H1 (cell line): Measurements from ENCODE around the gene ANAPC10. TPM values are rescaled to one million over a fixed set of nuclear protein-coding genes. Genes with fewer than 3 reads are reported as not detected.

Experiments used
- CTCF ChIA-PET: fragments of 300-600 bp; sonication (Branson Sonifier 250); formaldehyde crosslinking; loops from one replicate; lab custom pipeline; 2021; ENCODE audit not compliant: partially characterized antibody; lab: Charles Lee
- POLR2A ChIA-PET: fragments of 300-600 bp; sonication (Branson Sonifier 250); formaldehyde crosslinking; loops from one replicate; lab custom pipeline; 2021; ENCODE audit warnings: inconsistent platforms; ENCODE audit not compliant: partially characterized antibody; lab: Charles Lee
- DNase-seq, 2 experiments: peaks; one replicate each; pipeline versions ENCODE4 v3.0.0 to v3.0.0-alpha.2; 2010 to 2022; ENCODE audit warnings: low spot score in 2 of 2, low read depth in 1 of 2, mixed read lengths in 1 of 2
- FAIRE-seq: peaks from 2 replicates; lab custom pipeline; 2011; peaks lifted over from hg19 to GRCh38; lab: Jason Lieb, UNC
- H2AFZ ChIP-seq: 2 replicates; pipeline ENCODE4 v1.8.1; 2012; ENCODE audit warnings: low read length, inconsistent platforms
- H2AK5ac ChIP-seq: 2 replicates; pipeline ENCODE4 v1.6.1; 2013; ENCODE audit warnings: low read depth, low read length
- H2BK120ac ChIP-seq: replicated peaks from 2 replicates; pipeline ENCODE3; 2013; ENCODE audit warnings: low read depth, low read length, inconsistent platforms
- H2BK12ac ChIP-seq: 2 replicates; pipeline ENCODE4 v1.6.1; 2013; ENCODE audit warnings: low read depth, low read length
- H2BK15ac ChIP-seq: 2 replicates; pipeline ENCODE4 v1.6.1; 2013; ENCODE audit warnings: low read length
- H2BK20ac ChIP-seq: 2 replicates; pipeline ENCODE4 v1.6.1; 2013; ENCODE audit warnings: low read length
- H2BK5ac ChIP-seq: 2 replicates; pipeline ENCODE4 v1.6.1; 2013; ENCODE audit warnings: low read depth, low read length
- H3K14ac ChIP-seq: 2 replicates; pipeline ENCODE4 v1.6.1; 2013; ENCODE audit warnings: inconsistent platforms; ENCODE audit not compliant: insufficient read length
- H3K18ac ChIP-seq: 2 replicates; pipeline ENCODE4 v1.6.1; 2013; ENCODE audit warnings: low read length; ENCODE audit errors: extremely low read depth
- H3K23ac ChIP-seq: 2 replicates; pipeline ENCODE4 v1.6.1; 2013; ENCODE audit warnings: inconsistent platforms; ENCODE audit not compliant: insufficient read length
- H3K23me2 ChIP-seq: 2 replicates; pipeline ENCODE4 v1.6.1; 2013; ENCODE audit warnings: low read depth, low read length
- H3K27ac ChIP-seq: 2 replicates; pipeline ENCODE4 v1.6.1; 2011; ENCODE audit warnings: low read depth, low read length, inconsistent platforms
- H3K27me3 ChIP-seq, 4 experiments: replicated peaks in 1 of 4; 1 replicate in 1 of 4; 2 replicates in 3 of 4; pipeline versions ENCODE4 v1.6.1 to v1.8.1; 2011 to 2013; ENCODE audit warnings: low read length in 3 of 4, mild to moderate bottlenecking in 3 of 4, inconsistent platforms in 2 of 4, mixed read lengths in 2 of 4, moderate library complexity in 1 of 4; ENCODE audit not compliant: control insufficient read depth in 3 of 4, insufficient read depth in 3 of 4; ENCODE audit errors: extremely low read depth in 1 of 4
- H3K36me3 ChIP-seq, 4 experiments: 2 replicates each; pipeline versions ENCODE4 v1.6.1 to v1.8.1; 2011 to 2013; ENCODE audit warnings: mild to moderate bottlenecking in 4 of 4, low read length in 3 of 4, moderate library complexity in 2 of 4, control low read depth in 1 of 4, inconsistent platforms in 1 of 4; ENCODE audit not compliant: insufficient read depth in 4 of 4, control insufficient read depth in 2 of 4
- H3K4ac ChIP-seq: replicated peaks from 2 replicates; pipeline ENCODE3; 2013; ENCODE audit warnings: low read length, low read depth, mixed read lengths, inconsistent platforms; ENCODE audit not compliant: insufficient read length
- H3K4me1 ChIP-seq, 4 experiments: replicated peaks in 1 of 4; 1 replicate in 1 of 4; 2 replicates in 3 of 4; pipeline versions ENCODE4 v1.6.1 to v1.8.1; 2011 to 2013; ENCODE audit warnings: low read length in 3 of 4, inconsistent platforms in 2 of 4, mixed read lengths in 1 of 4; ENCODE audit not compliant: insufficient read depth in 4 of 4, control insufficient read depth in 3 of 4
- H3K4me2 ChIP-seq, 2 experiments: 2 replicates each; pipeline versions ENCODE4 v1.6.1 to v1.8.1; 2011 to 2013; ENCODE audit warnings: low read depth in 2 of 2, low read length in 2 of 2, control low read depth in 1 of 2, inconsistent platforms in 1 of 2, mild to moderate bottlenecking in 1 of 2; ENCODE audit not compliant: insufficient read depth in 1 of 2
- H3K4me3 ChIP-seq, 4 experiments: fragments of 200-600, 300-600 bp in 1 of 4; sonication (generic), shearing (Covaris generic), sonication (Bioruptor Twin) in 1 of 4; 2 replicates each; pipeline versions ENCODE4 v1.5.1 to v1.8.1; 2011 to 2016; ENCODE audit warnings: low read length in 4 of 4, low read depth in 3 of 4, control low read depth in 2 of 4, inconsistent platforms in 2 of 4, mild to moderate bottlenecking in 2 of 4, mixed read lengths in 1 of 4, moderate library complexity in 1 of 4; ENCODE audit not compliant: insufficient read depth in 2 of 4; ENCODE audit errors: extremely low read depth in 1 of 4
- H3K56ac ChIP-seq: replicated peaks from 2 replicates; pipeline ENCODE3; 2013; ENCODE audit warnings: low read depth, mild to moderate bottlenecking, mixed read lengths, low read length, inconsistent platforms; ENCODE audit not compliant: insufficient read length
- H3K79me1 ChIP-seq: 2 replicates; pipeline ENCODE4 v1.6.1; 2013; ENCODE audit warnings: low read depth, low read length, control low read depth
- H3K79me2 ChIP-seq, 2 experiments: 2 replicates each; pipeline versions ENCODE4 v1.6.1 to v1.8.1; 2012 to 2013; ENCODE audit warnings: low read length in 2 of 2, mild to moderate bottlenecking in 2 of 2, inconsistent platforms in 1 of 2; ENCODE audit not compliant: insufficient read depth in 2 of 2, control insufficient read depth in 1 of 2
- H3K9ac ChIP-seq, 4 experiments: replicated peaks in 1 of 4; 1 replicate in 1 of 4; 2 replicates in 3 of 4; pipeline versions ENCODE4 v1.6.1 to v1.8.1; 2011 to 2013; ENCODE audit warnings: low read depth in 3 of 4, low read length in 3 of 4, control low read depth in 2 of 4, mild to moderate bottlenecking in 2 of 4, moderate library complexity in 2 of 4, inconsistent platforms in 1 of 4; ENCODE audit errors: extremely low read depth in 1 of 4
- H3K9me3 ChIP-seq, 2 experiments: 2 replicates each; pipeline versions ENCODE4 v1.6.1 to v1.8.1; 2012 to 2013; ENCODE audit warnings: mild to moderate bottlenecking in 2 of 2, moderate library complexity in 2 of 2, control low read depth in 1 of 2, inconsistent platforms in 1 of 2, low read depth in 1 of 2, low read length in 1 of 2, mixed read lengths in 1 of 2; ENCODE audit not compliant: insufficient read depth in 2 of 2
- H4K20me1 ChIP-seq, 2 experiments: replicated peaks in 1 of 2; 2 replicates each; pipeline versions ENCODE3 to v1.8.1; 2011 to 2013; ENCODE audit warnings: inconsistent platforms in 2 of 2, low read length in 2 of 2, mild to moderate bottlenecking in 1 of 2; ENCODE audit not compliant: insufficient read depth in 2 of 2, control insufficient read depth in 1 of 2
- H4K5ac ChIP-seq: 2 replicates; pipeline ENCODE4 v1.6.1; 2013; ENCODE audit warnings: low read length, low read depth, mixed read lengths, inconsistent platforms; ENCODE audit not compliant: insufficient read length
- H4K8ac ChIP-seq: 2 replicates; pipeline ENCODE4 v1.8.0; 2013; ENCODE audit warnings: mild to moderate bottlenecking, moderate library complexity, low read length, inconsistent platforms; ENCODE audit not compliant: insufficient read depth; ENCODE audit errors: extremely low read depth
- H4K91ac ChIP-seq: replicated peaks from 2 replicates; pipeline ENCODE3; 2013; ENCODE audit warnings: low read length, mixed read lengths, inconsistent platforms; ENCODE audit not compliant: insufficient read length
- CBX5 ChIP-seq: fragments of 300-800, 300-1000 bp; sonication (generic); IDR thresholded peaks from 2 replicates; pipeline ENCODE4 v1.7.1; 2016; ENCODE audit warnings: antibody characterized with exemption, low read length, low read depth
- CHD2 ChIP-seq: IDR thresholded peaks from 2 replicates; pipeline ENCODE4 v1.6.1; 2012; ENCODE audit warnings: low read length, improper control_type of control experiment
- EGR1 ChIP-seq: IDR thresholded peaks from 2 replicates; pipeline ENCODE4 v1.6.1; 2011; ENCODE audit warnings: low read depth, low read length, borderline replicate concordance
- JUN ChIP-seq: IDR thresholded peaks from 2 replicates; pipeline ENCODE4 v1.6.1; 2011; ENCODE audit warnings: low read depth, mild to moderate bottlenecking, improper control_type of control experiment, low read length
- POLR2AphosphoS5 ChIP-seq: IDR thresholded peaks from 2 replicates; pipeline ENCODE4 v1.6.1; 2011; ENCODE audit warnings: low read depth, low read length
- POU5F1 ChIP-seq: IDR thresholded peaks from 2 replicates; pipeline ENCODE4 v1.6.1; 2011; ENCODE audit warnings: low read depth, mild to moderate bottlenecking, low read length, moderate library complexity
- RXRA ChIP-seq: IDR thresholded peaks from 2 replicates; pipeline ENCODE4 v1.6.1; 2011; ENCODE audit warnings: low read depth, mild to moderate bottlenecking, low read length, moderate library complexity; ENCODE audit not compliant: insufficient read depth
- SAP30 ChIP-seq: fragments of 300-600 bp; sonication (generic); IDR thresholded peaks from 2 replicates; pipeline ENCODE4 v1.7.1; 2012; ENCODE audit warnings: low read length, moderate library complexity, mild to moderate bottlenecking, inconsistent platforms; ENCODE audit not compliant: insufficient read depth, insufficient replicate concordance
- SIRT6 ChIP-seq: IDR thresholded peaks from one replicate; pipeline ENCODE4 v1.7.1; 2012; ENCODE audit warnings: low read length, inconsistent platforms
- SIX5 ChIP-seq: IDR thresholded peaks from 2 replicates; pipeline ENCODE4 v1.6.1; 2011; ENCODE audit warnings: mild to moderate bottlenecking, low read depth, low read length
- SRF ChIP-seq: IDR thresholded peaks from 2 replicates; pipeline ENCODE4 v1.6.1; 2011; ENCODE audit warnings: mild to moderate bottlenecking, low read depth, low read length, moderate library complexity
- ZNF274 ChIP-seq: IDR thresholded peaks from 2 replicates; pipeline ENCODE4 v1.7.0; 2012; ENCODE audit warnings: low read length, borderline replicate concordance; ENCODE audit errors: extremely low read depth
- WGBS, 2 experiments: shearing (Covaris generic) in 1 of 2; methylation state at CpG; one replicate each; pipeline versions ENCODE4 v1.1.6 to v1.1.7; 2013 to 2015; ENCODE audit warnings: low lambda C conversion rate in 2 of 2, mixed read lengths in 2 of 2, inconsistent platforms in 1 of 2, low coverage in 1 of 2, missing lambda C conversion rate in 1 of 2; ENCODE audit not compliant: insufficient replicate concordance in 2 of 2, insufficient coverage in 1 of 2, insufficient read length in 1 of 2; ENCODE audit errors: extremely low coverage in 1 of 2, missing lambda C conversion rate in 1 of 2; 5-methylcytosine and 5-hydroxymethylcytosine counted together
- polyA plus RNA-seq, 7 experiments: library from polyadenylated mRNA; depleted of rRNA in 3 of 7; stranded (reverse) in 5 of 7; unstranded in 2 of 7; fragments of >200 nt in 5 of 7; fragments of 200-250 nt in 2 of 7; gene quantifications; 1 replicate in 5 of 7; 2 replicates in 1 of 7; 4 replicates in 1 of 7; pipeline versions ENCODE4 v1.2.1 to v1.2.3, GENCODE V29; 2011 to 2013; ENCODE audit warnings: missing spikeins in 2 of 7, mixed read lengths in 2 of 7
- total RNA-seq: library from RNA; stranded (reverse); fragmentation: NEBNext Ultra II Directional; extraction: Animal tissue kit (Norgen Biotek cat#: 25700); gene quantifications from 2 replicates; pipeline ENCODE4 v1.2.1, GENCODE V29; 2021

The ANAPC10 gene
- total and polyA plus RNA-seq, 2 of the 8 experiments (the other 6 are each of a cell fraction or from before 2014, with no cell fraction given), result 17.6 to 23.3 TPM

- no peaks in the 10 kb centered on the region for H3K4me1 ChIP-seq
- H3K4ac ChIP-seq, result no peak overlapping the region
- H3K23me2 ChIP-seq, result no peaks in the 10 kb centered on the region
- H2BK12ac ChIP-seq, result no peak overlapping the region
- no peak overlapping the region for H4K5ac ChIP-seq
- H3K18ac ChIP-seq, result no peak overlapping the region
- no peak overlapping the region for H3K9ac ChIP-seq
- no peak overlapping the region for H3K56ac ChIP-seq
- H2BK15ac ChIP-seq, result no peak overlapping the region
- H2AK5ac ChIP-seq, result no peak overlapping the region
- 85% methylated on average over 2 of the region's 2 CpGs; no CpG with 5 or more reads in 1 of the 2 experiments for WGBS, 2 experiments
- H2AFZ ChIP-seq, result no peak overlapping the region
- no peak overlapping the region for H3K23ac ChIP-seq
- no peak for FAIRE-seq
- H4K20me1 ChIP-seq, result no peaks in the 10 kb centered on the region
- H3K9me3 ChIP-seq, result no peaks in the 10 kb centered on the region
- no peak overlapping the region for H4K8ac ChIP-seq
- H2BK20ac ChIP-seq, result no peak overlapping the region
- no peaks in the 10 kb centered on the region for H3K27me3 ChIP-seq
- H3K79me1 ChIP-seq, result no peaks in the 10 kb centered on the region
- H4K91ac ChIP-seq, result no peak overlapping the region
- no peak overlapping the region for H3K4me3 ChIP-seq
- H2BK120ac ChIP-seq, result no peak overlapping the region
- no peak overlapping the region for H3K4me2 ChIP-seq
- H2BK5ac ChIP-seq, result no peak overlapping the region
- no peaks in the 10 kb centered on the region for H3K36me3 ChIP-seq
- POLR2A ChIA-PET, result no interaction called here
- no peaks in the 10 kb centered on the region for H3K79me2 ChIP-seq
- DNase-seq, result no peak
- CTCF ChIA-PET, result no interaction called here
- H3K27ac ChIP-seq, result no peak overlapping the region
- no peak overlapping the region for H3K14ac ChIP-seq
- no peak for TF ChIP-seq POU5F1
- TF ChIP-seq CBX5, result no peak
- no peak for TF ChIP-seq SAP30
- no peak for TF ChIP-seq SIRT6
- no peak for TF ChIP-seq POLR2AphosphoS5
- no peak for TF ChIP-seq SIX5
- no peak for TF ChIP-seq SRF
- no peak for TF ChIP-seq JUN
- TF ChIP-seq RXRA, result no peak
- no peak for TF ChIP-seq ZNF274
- TF ChIP-seq EGR1, result no peak
- TF ChIP-seq CHD2, result no peak
Measured at GRCh38 chr4:144975718-144976117, 122.3 kb downstream of the ANAPC10 start.
